HepG2 (cell line): ENCODE results near the gene ARMH1. TPM values are rescaled to one million over a fixed set of nuclear protein-coding genes. Genes with fewer than 3 reads are reported as not detected.

Experiments used
- ATAC-seq: fragments of 200-7000 bp; cut with Tn5 transposase; 3 replicates; pipeline ENCODE4 v1.9.1; 2020; ENCODE audit warnings: mild to moderate bottlenecking, moderate library complexity
- BruUV-seq: library from RNA; stranded (reverse); fragments of 400-500 nt; replicated peaks from 2 replicates; lab custom pipeline; 2021; lab: Mats Ljungman, UMichigan
- CTCF ChIA-PET: fragments of 300-600 bp; formaldehyde crosslinking; extraction: SDS; loops from one replicate; lab custom pipeline; 2021; ENCODE audit warnings: low total read pairs, inconsistent platforms, low intra/inter-chr PET ratio; lab: Yijun Ruan, JAX
- POLR2A ChIA-PET: fragments of 350-600 bp; sonication (Branson Sonifier 250); formaldehyde crosslinking; loops from one replicate; lab custom pipeline; 2020; ENCODE audit warnings: antibody characterized with exemption, inconsistent platforms; lab: Yijun Ruan, JAX
- DNase-seq: peaks from one replicate; pipeline ENCODE4 v3.0.0-alpha.2; 2015; ENCODE audit warnings: low spot score
- FAIRE-seq: peaks from 3 replicates; lab custom pipeline; 2011; peaks lifted over from hg19 to GRCh38; lab: Jason Lieb, UNC
- H2AFZ ChIP-seq: one replicate; pipeline ENCODE4 v1.6.1; 2011; ENCODE audit warnings: low read length, inconsistent platforms
- H3K27ac ChIP-seq: fragments of 300-600 bp; 3 replicates; pipeline ENCODE4 v1.8.0; 2011; ENCODE audit warnings: mixed run types, mild to moderate bottlenecking, mixed read lengths, low read length, inconsistent platforms; ENCODE audit not compliant: insufficient read depth; ENCODE audit errors: extremely low read length
- H3K27me3 ChIP-seq, 2 experiments: fragments of 200-600 bp in 1 of 2; 2 replicates in 1 of 2; 3 replicates in 1 of 2; pipeline versions ENCODE4 v1.6.0 to v1.8.0; 2011; ENCODE audit warnings: low read length in 2 of 2, mild to moderate bottlenecking in 2 of 2, moderate library complexity in 2 of 2, inconsistent platforms in 1 of 2; ENCODE audit not compliant: insufficient read depth in 2 of 2, control insufficient read depth in 1 of 2
- H3K36me3 ChIP-seq, 2 experiments: fragments of 200-600 bp in 1 of 2; replicated peaks in 1 of 2; 2 replicates in 1 of 2; 3 replicates in 1 of 2; pipeline versions ENCODE4 v1.5.1 to v1.8.0; 2011; ENCODE audit warnings: low read length in 2 of 2, inconsistent platforms in 1 of 2; ENCODE audit not compliant: insufficient read depth in 2 of 2, control insufficient read depth in 1 of 2
- H3K4me1 ChIP-seq: 2 replicates; pipeline ENCODE4 v1.5.1; 2012; ENCODE audit warnings: low read length, inconsistent platforms; ENCODE audit not compliant: insufficient read depth
- H3K4me2 ChIP-seq: 2 replicates; pipeline ENCODE4 v1.6.0; 2011; ENCODE audit warnings: low read depth, low read length, inconsistent platforms
- H3K4me3 ChIP-seq, 3 experiments: fragments of 200-600 bp in 1 of 3; sonication (generic), shearing (Covaris generic) in 1 of 3; replicated peaks in 1 of 3; 2 replicates each; pipeline ENCODE4 v1.5.1; 2011 to 2016; ENCODE audit warnings: low read length in 3 of 3, inconsistent platforms in 2 of 3, low read depth in 2 of 3, mild to moderate bottlenecking in 2 of 3, control low read depth in 1 of 3, mixed read lengths in 1 of 3; ENCODE audit not compliant: insufficient read depth in 1 of 3
- H3K79me2 ChIP-seq: one replicate; pipeline ENCODE4 v1.6.1; 2011; ENCODE audit warnings: low read length, inconsistent platforms; ENCODE audit not compliant: insufficient read depth
- H3K9ac ChIP-seq: 2 replicates; pipeline ENCODE4 v1.6.0; 2011; ENCODE audit warnings: mild to moderate bottlenecking, low read depth, low read length, inconsistent platforms; ENCODE audit not compliant: insufficient read depth
- H3K9me3 ChIP-seq: 2 replicates; pipeline ENCODE4 v1.5.1; 2012; ENCODE audit warnings: mild to moderate bottlenecking, low read length
- H4K20me1 ChIP-seq: 2 replicates; pipeline ENCODE4 v1.6.0; 2011; ENCODE audit warnings: inconsistent platforms, mild to moderate bottlenecking, low read length, moderate library complexity; ENCODE audit not compliant: insufficient read depth
- HNRNPLL ChIP-seq: fragments of 200-400 bp; formaldehyde crosslinking; IDR thresholded peaks from 2 replicates; pipeline ENCODE4 v1.6.1; 2017; ENCODE audit warnings: mild to moderate bottlenecking, low read depth, low read length; ENCODE audit not compliant: poor library complexity, severe bottlenecking
- REXO4 ChIP-seq: sonication (generic); formaldehyde crosslinking; IDR thresholded peaks from 2 replicates; pipeline ENCODE4 v1.8.0; 2022; ENCODE audit warnings: missing genetic modification reagents, mild to moderate bottlenecking, borderline replicate concordance
- THAP11 ChIP-seq: IDR thresholded peaks from 2 replicates; pipeline ENCODE4 v1.6.1; 2016; ENCODE audit warnings: missing biosample characterization, missing genetic modification reagents
- ZBTB37 ChIP-seq: sonication (generic); formaldehyde crosslinking; IDR thresholded peaks from 2 replicates; pipeline ENCODE4 v1.4.0; 2020; ENCODE audit warnings: mild to moderate bottlenecking, missing genetic modification reagents
- ZSCAN30 ChIP-seq: sonication (generic); formaldehyde crosslinking; IDR thresholded peaks from 2 replicates; pipeline ENCODE4 v1.5.0; 2020; ENCODE audit warnings: mild to moderate bottlenecking, missing genetic modification reagents
- WGBS: methylation state at CpG from one replicate; pipeline ENCODE4 v1.1.6; 2017; ENCODE audit warnings: low lambda C conversion rate; 5-methylcytosine and 5-hydroxymethylcytosine counted together
- in situ Hi-C: cut with HindIII; loops from 2 replicates; pipeline ENCODE4 v1.10.0; 2017; ENCODE audit warnings: low pct_unique_long_range_greater_than_20kb; ENCODE audit not compliant: extremely low pct_ligation_motif_present
- intact Hi-C: fragments of 100-400 bp; cut with micrococcal nuclease; formaldehyde crosslinking; loops from one replicate; pipeline ENCODE4 v1.10.0; 2022; ENCODE audit not compliant: unreplicated experiment
- polyA plus RNA-seq, 8 experiments: library from polyadenylated mRNA; depleted of rRNA in 3 of 8; stranded (reverse) in 7 of 8; unstranded in 1 of 8; fragments of >200 nt; fragmentation: Illumina TruSeq in 4 of 8; extraction: Trizol in 4 of 8; gene quantifications; 2 replicates each; pipeline versions ENCODE4 v1.2.1 to v1.2.3, GENCODE V29; 2011 to 2016; ENCODE audit warnings: low read depth in 4 of 8, missing spikeins in 1 of 8, mixed read lengths in 1 of 8; ENCODE audit not compliant: insufficient read depth in 1 of 8
- total RNA-seq, 5 experiments: library from RNA; depleted of rRNA; stranded (reverse); fragments of >200 nt; fragmentation: Illumina TruSeq; extraction: Trizol; gene quantifications; 2 replicates each; pipeline ENCODE4 v1.2.3, GENCODE V29; 2016; ENCODE audit warnings: low read depth in 1 of 5

ARMH1 gene
- total and polyA plus RNA-seq, 2 of the 13 experiments (the other 11 are each of a cell fraction or from before 2014, with no cell fraction given), result 0.69 TPM; not detected in 1

- peaks cover 57% of the 10 kb centered on the region for H3K4me1 ChIP-seq
- H3K4me3 ChIP-seq, result no peak overlapping the region
- 0 out of 5 replicates have a peak, but pooled peaks cover 0 to 4% of the 10 kb centered on the region in 2 experiments for H3K27me3 ChIP-seq
- in situ Hi-C loops (no loop called here), intact Hi-C loops (no loop called here)
- H2AFZ ChIP-seq, result no peak overlapping the region
- DNase-seq (no peak), ATAC-seq (no peak), FAIRE-seq (no peak)
- H3K79me2 ChIP-seq, result no peaks in the 10 kb centered on the region
- no peaks in the 10 kb centered on the region for H3K9me3 ChIP-seq
- H3K9ac ChIP-seq, result no peak overlapping the region
- H3K27ac ChIP-seq, result no peak overlapping the region
- ChIA-PET CTCF (no interaction called here), POLR2A (interaction anchor here (1.9 to 4.9 kb wide), 3 partner anchors 9 to 62 kb away, joined by 8 to 241 read pairs (median 23); partner anchors contain the start of gene RNU5D-1)
- TF ChIP-seq REXO4 (CRISPR knock-in tag) (no peak), ZBTB37 (no peak), HNRNPLL (no peak)
- no peaks in the 10 kb centered on the region for H3K36me3 ChIP-seq
- H3K4me2 ChIP-seq, result no peak overlapping the region
- H4K20me1 ChIP-seq, result no peaks in the 10 kb centered on the region
- no TSS peak for BruUV-seq
- WGBS, result 74% methylated on average over 9 of the region's 9 CpGs
These were observed 48.5 kb downstream of the ARMH1 start for GRCh38 chr1:44723064-44723463.

- ChIA-PET POLR2A (interaction anchor here (4.9 kb wide), 1 partner anchor 9 kb away, joined by 241 read pairs; the partner anchor contains the start of gene RNU5D-1), CTCF (no interaction called here)
- peaks cover 55% of the 10 kb centered on the region for H3K4me1 ChIP-seq
- H2AFZ ChIP-seq, result no peak overlapping the region
- 71% methylated on average over 22 of the region's 28 CpGs for WGBS
- TF ChIP-seq THAP11 (CRISPR knock-in tag) (no peak), ZSCAN30 (CRISPR knock-in tag) (no peak)
- in situ Hi-C loops (no loop called here), intact Hi-C loops (no loop called here)
- H3K27me3 ChIP-seq, result no peaks in the 10 kb centered on the region
- no TSS peak for BruUV-seq
- no peak overlapping the region for H3K4me2 ChIP-seq
- H4K20me1 ChIP-seq, result no peaks in the 10 kb centered on the region
- FAIRE-seq, result no peak
- H3K9ac ChIP-seq, result no peak overlapping the region
- H3K36me3 ChIP-seq, result no peaks in the 10 kb centered on the region
- ATAC-seq, result no peak
- H3K4me3 ChIP-seq, result no peak overlapping the region
- H3K27ac ChIP-seq, result no peak overlapping the region
- no peaks in the 10 kb centered on the region for H3K79me2 ChIP-seq
- DNase-seq, result no peak
- H3K9me3 ChIP-seq, result no peaks in the 10 kb centered on the region
These were observed 49.2 kb downstream of the ARMH1 start for GRCh38 chr1:44723496-44724295.
